Measurements from ENCODE around the gene IQGAP3.

- TF ChIP-seq, protein P1, sequence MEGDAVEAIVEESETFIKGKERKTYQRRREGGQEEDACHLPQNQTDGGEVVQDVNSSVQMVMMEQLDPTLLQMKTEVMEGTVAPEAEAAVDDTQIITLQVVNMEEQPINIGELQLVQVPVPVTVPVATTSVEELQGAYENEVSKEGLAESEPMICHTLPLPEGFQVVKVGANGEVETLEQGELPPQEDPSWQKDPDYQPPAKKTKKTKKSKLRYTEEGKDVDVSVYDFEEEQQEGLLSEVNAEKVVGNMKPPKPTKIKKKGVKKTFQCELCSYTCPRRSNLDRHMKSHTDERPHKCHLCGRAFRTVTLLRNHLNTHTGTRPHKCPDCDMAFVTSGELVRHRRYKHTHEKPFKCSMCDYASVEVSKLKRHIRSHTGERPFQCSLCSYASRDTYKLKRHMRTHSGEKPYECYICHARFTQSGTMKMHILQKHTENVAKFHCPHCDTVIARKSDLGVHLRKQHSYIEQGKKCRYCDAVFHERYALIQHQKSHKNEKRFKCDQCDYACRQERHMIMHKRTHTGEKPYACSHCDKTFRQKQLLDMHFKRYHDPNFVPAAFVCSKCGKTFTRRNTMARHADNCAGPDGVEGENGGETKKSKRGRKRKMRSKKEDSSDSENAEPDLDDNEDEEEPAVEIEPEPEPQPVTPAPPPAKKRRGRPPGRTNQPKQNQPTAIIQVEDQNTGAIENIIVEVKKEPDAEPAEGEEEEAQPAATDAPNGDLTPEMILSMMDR (IDR thresholded peaks at IDR 0.05): no peak
- TF ChIP-seq REST (IDR thresholded peaks at IDR 0.05; ENCODE audit: insufficient read depth in 1 of 2, low read depth in 2 of 2, low read length in 1 of 2) (no peak), POLR2AphosphoS5 (IDR thresholded peaks at IDR 0.05; ENCODE audit: low read depth, low read length) (no peak)
Observed at GRCh38 chr1:156483397-156483796, 89.0 kb downstream of the IQGAP3 start.
